H1 (cell line): Measurements from ENCODE around the gene DYNC2H1. TPM values are rescaled to one million over a fixed set of nuclear protein-coding genes. Genes with fewer than 3 reads are reported as not detected.

ENCODE experiments used
- BRCA1 ChIP-seq: IDR thresholded peaks from 2 replicates; pipeline ENCODE4 v1.6.1; 2012; ENCODE audit warnings: low read depth, low read length, improper control_type of control experiment
- CHD7 ChIP-seq: fragments of 300-600 bp; sonication (generic); IDR thresholded peaks from 2 replicates; pipeline ENCODE4 v1.7.1; 2012; ENCODE audit warnings: low read length, moderate library complexity, mild to moderate bottlenecking, inconsistent platforms; ENCODE audit not compliant: insufficient replicate concordance
- polyA plus RNA-seq, 7 experiments: library from polyadenylated mRNA; depleted of rRNA in 3 of 7; stranded (reverse) in 5 of 7; unstranded in 2 of 7; fragments of >200 nt in 5 of 7; fragments of 200-250 nt in 2 of 7; gene quantifications; 1 replicate in 5 of 7; 2 replicates in 1 of 7; 4 replicates in 1 of 7; pipeline versions ENCODE4 v1.2.1 to v1.2.3, GENCODE V29; 2011 to 2013; ENCODE audit warnings: missing spikeins in 2 of 7, mixed read lengths in 2 of 7
- total RNA-seq: library from RNA; stranded (reverse); fragmentation: NEBNext Ultra II Directional; extraction: Animal tissue kit (Norgen Biotek cat#: 25700); gene quantifications from 2 replicates; pipeline ENCODE4 v1.2.1, GENCODE V29; 2021

Gene DYNC2H1
- total and polyA plus RNA-seq, 2 of the 8 experiments (the other 6 are each of a cell fraction or from before 2014, with no cell fraction given): 6.2 to 12.0 TPM

- TF ChIP-seq CHD7 (no peak), BRCA1 (no peak)
Measured at GRCh38 chr11:103368145-103368544, 258.9 kb downstream of the DYNC2H1 start (continued).
